ENCODE measurements around the gene SLC44A3.

DNA sequence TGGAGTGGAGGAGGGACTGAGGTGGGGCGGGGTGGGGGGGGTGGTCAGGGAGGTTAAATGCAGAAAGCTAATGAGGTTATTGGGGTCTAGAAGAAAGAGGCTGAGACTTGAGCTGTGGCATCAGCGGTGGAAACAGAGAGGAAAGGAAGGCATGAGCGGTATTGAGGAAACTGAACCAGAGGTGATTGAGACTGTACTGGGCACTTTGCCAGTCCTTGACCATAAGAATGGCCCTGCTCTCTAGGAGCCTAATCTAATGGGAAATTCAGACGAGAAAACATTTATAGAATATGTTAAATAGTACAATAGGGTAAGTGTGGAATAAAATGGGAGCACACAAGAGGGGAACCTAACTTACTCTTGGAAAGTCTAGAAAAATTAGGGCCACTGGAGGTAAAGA, 23.7 kb downstream of the SLC44A3 start:
- TF ChIP-seq POLR2A (IDR thresholded peaks at IDR 0.05), result no peak
- TF ChIP-seq, protein P1, sequence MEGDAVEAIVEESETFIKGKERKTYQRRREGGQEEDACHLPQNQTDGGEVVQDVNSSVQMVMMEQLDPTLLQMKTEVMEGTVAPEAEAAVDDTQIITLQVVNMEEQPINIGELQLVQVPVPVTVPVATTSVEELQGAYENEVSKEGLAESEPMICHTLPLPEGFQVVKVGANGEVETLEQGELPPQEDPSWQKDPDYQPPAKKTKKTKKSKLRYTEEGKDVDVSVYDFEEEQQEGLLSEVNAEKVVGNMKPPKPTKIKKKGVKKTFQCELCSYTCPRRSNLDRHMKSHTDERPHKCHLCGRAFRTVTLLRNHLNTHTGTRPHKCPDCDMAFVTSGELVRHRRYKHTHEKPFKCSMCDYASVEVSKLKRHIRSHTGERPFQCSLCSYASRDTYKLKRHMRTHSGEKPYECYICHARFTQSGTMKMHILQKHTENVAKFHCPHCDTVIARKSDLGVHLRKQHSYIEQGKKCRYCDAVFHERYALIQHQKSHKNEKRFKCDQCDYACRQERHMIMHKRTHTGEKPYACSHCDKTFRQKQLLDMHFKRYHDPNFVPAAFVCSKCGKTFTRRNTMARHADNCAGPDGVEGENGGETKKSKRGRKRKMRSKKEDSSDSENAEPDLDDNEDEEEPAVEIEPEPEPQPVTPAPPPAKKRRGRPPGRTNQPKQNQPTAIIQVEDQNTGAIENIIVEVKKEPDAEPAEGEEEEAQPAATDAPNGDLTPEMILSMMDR (IDR thresholded peaks at IDR 0.05), result no peak
- no peak for TF ChIP-seq POLR2AphosphoS5 (IDR thresholded peaks at IDR 0.05)
- no peak for TF ChIP-seq EP300 (IDR thresholded peaks at IDR 0.05)

Data from stomach (tissue), 4 donors.